ENCODE measurements around the gene OR52A1. TPM values are rescaled to one million over a fixed set of nuclear protein-coding genes. Genes with fewer than 3 reads are reported as not detected.
"Not testable (repeated sequence)": the region's sequence is repeated elsewhere in the genome, so short reads cannot be mapped to it uniquely, and the experiment has no call there.

OR52A1 gene
- total and polyA plus RNA-seq, 2 donors from 2014 or later: not detected

DNA sequence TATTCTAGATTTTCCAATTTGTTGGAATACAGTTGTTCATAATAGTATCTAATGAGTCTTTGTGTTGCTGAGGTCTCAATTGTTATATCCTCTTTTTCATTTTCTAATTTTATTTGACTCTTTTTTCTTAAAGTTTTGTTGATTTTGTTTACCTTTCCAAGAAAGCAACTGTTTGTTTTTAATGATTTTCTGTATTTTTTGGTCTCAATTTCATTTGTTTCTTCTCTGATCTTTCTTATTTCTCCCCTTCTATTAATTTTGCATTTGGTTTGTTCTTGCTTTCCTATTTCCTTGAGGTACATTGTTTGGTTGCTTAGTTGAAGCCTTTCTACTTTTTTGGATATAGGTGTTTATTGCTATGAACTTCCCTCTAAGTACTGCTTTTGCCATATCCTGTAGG lies 5.2 kb upstream of the OR52A1 start:
- TF ChIP-seq, protein P1, sequence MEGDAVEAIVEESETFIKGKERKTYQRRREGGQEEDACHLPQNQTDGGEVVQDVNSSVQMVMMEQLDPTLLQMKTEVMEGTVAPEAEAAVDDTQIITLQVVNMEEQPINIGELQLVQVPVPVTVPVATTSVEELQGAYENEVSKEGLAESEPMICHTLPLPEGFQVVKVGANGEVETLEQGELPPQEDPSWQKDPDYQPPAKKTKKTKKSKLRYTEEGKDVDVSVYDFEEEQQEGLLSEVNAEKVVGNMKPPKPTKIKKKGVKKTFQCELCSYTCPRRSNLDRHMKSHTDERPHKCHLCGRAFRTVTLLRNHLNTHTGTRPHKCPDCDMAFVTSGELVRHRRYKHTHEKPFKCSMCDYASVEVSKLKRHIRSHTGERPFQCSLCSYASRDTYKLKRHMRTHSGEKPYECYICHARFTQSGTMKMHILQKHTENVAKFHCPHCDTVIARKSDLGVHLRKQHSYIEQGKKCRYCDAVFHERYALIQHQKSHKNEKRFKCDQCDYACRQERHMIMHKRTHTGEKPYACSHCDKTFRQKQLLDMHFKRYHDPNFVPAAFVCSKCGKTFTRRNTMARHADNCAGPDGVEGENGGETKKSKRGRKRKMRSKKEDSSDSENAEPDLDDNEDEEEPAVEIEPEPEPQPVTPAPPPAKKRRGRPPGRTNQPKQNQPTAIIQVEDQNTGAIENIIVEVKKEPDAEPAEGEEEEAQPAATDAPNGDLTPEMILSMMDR (IDR thresholded peaks at IDR 0.05; ENCODE audit: borderline replicate concordance, extremely low read depth, insufficient read depth): no peak
- intact Hi-C loops (cut with DNase I): no loop called here
- Histone ChIP-seq H3K9me3 (ENCODE audit: control insufficient read depth in 2 of 3, insufficient read depth in 1 of 3, low read length in 3 of 3) (no peaks in the 10 kb centered on the region), H3K4me3 (ENCODE audit: low read length in 3 of 3) (no peak overlapping the region), H3K27me3 (ENCODE audit: control insufficient read depth, insufficient read depth, low read length) (no peaks in the 10 kb centered on the region), H3K36me3 (ENCODE audit: control insufficient read depth in 2 of 3, insufficient read depth in 3 of 3, low read length in 3 of 3) (no peaks in the 10 kb centered on the region), H3K4me1 (ENCODE audit: control insufficient read depth in 2 of 3, insufficient read depth in 2 of 3, low read depth in 1 of 3, low read length in 3 of 3) (no peaks in the 10 kb centered on the region), H3K27ac (ENCODE audit: low read depth in 2 of 2, low read length in 2 of 2) (no peak overlapping the region), H3K9ac (ENCODE audit: low read length in 3 of 3) (no peak overlapping the region)
- no peak for FAIRE-seq
- DNase-seq: no peak

DNA sequence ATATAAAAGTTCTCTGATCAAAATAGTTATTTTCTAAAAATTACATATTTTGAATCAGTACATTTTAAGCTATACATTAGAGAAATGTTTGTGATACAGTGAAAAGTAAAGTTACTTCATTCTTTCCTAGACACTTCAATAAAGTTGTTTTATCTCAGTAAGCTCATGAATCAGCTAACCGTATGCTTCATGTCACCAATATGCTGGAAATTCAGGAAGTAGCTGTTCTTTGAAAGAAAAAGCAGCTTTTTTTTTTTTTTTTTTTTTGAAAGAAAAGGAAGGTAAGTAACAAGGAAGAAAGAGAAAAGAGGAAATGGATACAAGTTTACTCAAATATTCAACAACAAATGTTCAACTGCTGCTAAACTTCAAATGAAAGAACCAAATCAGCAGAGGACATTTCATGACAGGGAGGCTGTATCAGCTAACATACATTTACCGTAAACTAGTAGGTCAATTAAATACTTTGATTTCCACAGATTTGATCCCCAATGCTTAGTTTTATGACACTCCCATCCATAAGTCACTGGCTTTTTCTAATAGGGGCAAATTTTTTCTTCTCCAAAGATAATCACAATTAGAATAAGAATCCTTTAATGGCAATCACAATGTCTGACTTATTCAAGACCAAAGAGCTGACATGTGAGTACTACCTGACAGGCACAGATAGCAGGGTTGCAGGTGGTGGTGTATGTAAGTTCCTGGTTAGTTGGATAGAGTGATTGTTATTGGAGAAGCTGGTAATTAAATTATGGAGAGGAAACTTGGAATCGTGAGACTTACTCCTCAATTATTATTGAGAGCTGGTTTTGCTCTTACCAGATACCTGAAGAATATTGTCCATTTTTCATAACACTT lies 754 bp downstream of the OR52A1 start:
- Histone ChIP-seq H3K9me3 (ENCODE audit: control insufficient read depth in 2 of 3, insufficient read depth in 1 of 3, low read length in 3 of 3) (no peaks in the 10 kb centered on the region), H3K36me3 (ENCODE audit: control insufficient read depth in 2 of 3, insufficient read depth in 3 of 3, low read length in 3 of 3) (no peaks in the 10 kb centered on the region), H3K4me3 (ENCODE audit: low read length in 3 of 3) (no peak overlapping the region), H3K4me1 (ENCODE audit: control insufficient read depth in 2 of 3, insufficient read depth in 2 of 3, low read depth in 1 of 3, low read length in 3 of 3) (no peaks in the 10 kb centered on the region), H3K27me3 (ENCODE audit: control insufficient read depth, insufficient read depth, low read length) (no peaks in the 10 kb centered on the region), H3K9ac (ENCODE audit: low read length in 3 of 3) (no peak overlapping the region), H3K27ac (ENCODE audit: low read depth in 2 of 2, low read length in 2 of 2) (no peak overlapping the region)
- DNase-seq (no peak), FAIRE-seq (no peak)
- TF ChIP-seq, protein P1 (IDR thresholded peaks at IDR 0.05; ENCODE audit: borderline replicate concordance, extremely low read depth, insufficient read depth): no peak
- intact Hi-C loops (cut with DNase I): no loop called here

DNA sequence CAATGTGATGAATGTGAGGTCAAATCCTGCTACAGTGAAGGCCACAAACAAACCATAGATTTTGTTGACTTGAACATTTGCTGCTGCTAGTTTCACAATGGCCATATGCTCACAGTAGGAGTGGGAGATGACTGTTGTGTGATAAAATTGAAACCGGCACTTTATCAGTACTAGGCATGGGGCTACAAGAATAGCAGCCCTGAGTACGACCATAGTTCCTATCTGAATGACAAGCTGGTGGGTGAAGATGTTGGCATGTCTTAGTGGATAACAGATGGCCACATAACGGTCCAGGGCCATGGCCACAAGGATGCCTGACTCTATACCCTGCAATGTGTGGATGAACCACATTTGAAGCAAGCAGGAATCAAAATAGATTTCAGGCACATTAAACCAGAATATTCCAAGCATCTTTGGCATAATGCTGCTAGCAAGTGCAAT lies 2.8 kb downstream of the OR52A1 start:
- no peak for DNase-seq
- intact Hi-C loops (cut with DNase I): no loop called here
- TF ChIP-seq, protein P1 (IDR thresholded peaks at IDR 0.05; ENCODE audit: borderline replicate concordance, extremely low read depth, insufficient read depth): no peak

DNA sequence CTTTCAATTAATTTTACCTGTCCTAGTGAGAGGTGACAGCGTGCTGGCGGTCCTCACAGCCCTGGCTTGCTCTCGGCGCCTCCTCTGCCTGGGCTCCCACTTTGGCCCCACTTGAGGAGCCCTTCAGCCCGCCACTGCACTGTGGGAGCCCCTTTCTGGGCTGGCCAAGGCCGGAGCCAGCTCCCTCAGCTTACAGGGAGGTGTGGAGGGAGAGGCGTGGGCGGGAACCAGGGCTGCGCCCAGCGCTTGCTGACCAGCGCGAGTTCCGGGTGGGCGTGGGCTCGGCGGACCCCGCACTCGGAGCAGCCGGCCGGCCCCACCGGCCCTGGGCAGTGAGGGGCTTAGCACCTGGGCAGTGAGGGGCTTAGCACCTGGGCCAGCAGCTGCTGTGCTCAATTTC lies 10.4 kb downstream of the OR52A1 start:
- H3K36me3 ChIP-seq (ENCODE audit: control insufficient read depth in 2 of 3, insufficient read depth in 3 of 3, low read length in 3 of 3); DNase-seq; H3K9me3 ChIP-seq (ENCODE audit: control insufficient read depth in 2 of 3, insufficient read depth in 1 of 3, low read length in 3 of 3); H3K4me3 ChIP-seq (ENCODE audit: low read length in 3 of 3); H3K27me3 ChIP-seq (ENCODE audit: control insufficient read depth, insufficient read depth, low read length); intact Hi-C loops (cut with DNase I); FAIRE-seq; H3K4me1 ChIP-seq (ENCODE audit: control insufficient read depth in 2 of 3, insufficient read depth in 2 of 3, low read depth in 1 of 3, low read length in 3 of 3); H3K27ac ChIP-seq (ENCODE audit: low read depth in 2 of 2, low read length in 2 of 2); H3K9ac ChIP-seq (ENCODE audit: low read length in 3 of 3): not testable (repeated sequence)

More for the DNA sequence above, 2.8 kb downstream of the OR52A1 start:
- no peak overlapping the region for H3K4me3 ChIP-seq (ENCODE audit: low read length in 3 of 3)
- H3K4me1 ChIP-seq (ENCODE audit: control insufficient read depth in 2 of 3, insufficient read depth in 2 of 3, low read depth in 1 of 3, low read length in 3 of 3): no peaks in the 10 kb centered on the region
- H3K9me3 ChIP-seq (ENCODE audit: control insufficient read depth in 2 of 3, insufficient read depth in 1 of 3, low read length in 3 of 3): no peaks in the 10 kb centered on the region
- no peak for FAIRE-seq
- no peaks in the 10 kb centered on the region for H3K27me3 ChIP-seq (ENCODE audit: control insufficient read depth, insufficient read depth, low read length)
- no peaks in the 10 kb centered on the region for H3K36me3 ChIP-seq (ENCODE audit: control insufficient read depth in 2 of 3, insufficient read depth in 3 of 3, low read length in 3 of 3)
- no peak overlapping the region for H3K9ac ChIP-seq (ENCODE audit: low read length in 3 of 3)
- H3K27ac ChIP-seq (ENCODE audit: low read depth in 2 of 2, low read length in 2 of 2): no peak overlapping the region
